H1 (cell line): ENCODE data around the gene SMIM31. TPM values are rescaled to one million over a fixed set of nuclear protein-coding genes. Genes with fewer than 3 reads are reported as not detected.

Experiments
- CTCF ChIA-PET: fragments of 300-600 bp; sonication (Branson Sonifier 250); formaldehyde crosslinking; loops from one replicate; lab custom pipeline; 2021; ENCODE audit not compliant: partially characterized antibody; lab: Charles Lee
- POLR2A ChIA-PET: fragments of 300-600 bp; sonication (Branson Sonifier 250); formaldehyde crosslinking; loops from one replicate; lab custom pipeline; 2021; ENCODE audit warnings: inconsistent platforms; ENCODE audit not compliant: partially characterized antibody; lab: Charles Lee
- DNase-seq, 2 experiments: peaks; one replicate each; pipeline versions ENCODE4 v3.0.0 to v3.0.0-alpha.2; 2010 to 2022; ENCODE audit warnings: low spot score in 2 of 2, low read depth in 1 of 2, mixed read lengths in 1 of 2
- FAIRE-seq: peaks from 2 replicates; lab custom pipeline; 2011; peaks lifted over from hg19 to GRCh38; lab: Jason Lieb, UNC
- H2AFZ ChIP-seq: 2 replicates; pipeline ENCODE4 v1.8.1; 2012; ENCODE audit warnings: low read length, inconsistent platforms
- H2AK5ac ChIP-seq: 2 replicates; pipeline ENCODE4 v1.6.1; 2013; ENCODE audit warnings: low read depth, low read length
- H2BK120ac ChIP-seq: replicated peaks from 2 replicates; pipeline ENCODE3; 2013; ENCODE audit warnings: low read depth, low read length, inconsistent platforms
- H2BK12ac ChIP-seq: 2 replicates; pipeline ENCODE4 v1.6.1; 2013; ENCODE audit warnings: low read depth, low read length
- H2BK15ac ChIP-seq: 2 replicates; pipeline ENCODE4 v1.6.1; 2013; ENCODE audit warnings: low read length
- H2BK20ac ChIP-seq: 2 replicates; pipeline ENCODE4 v1.6.1; 2013; ENCODE audit warnings: low read length
- H2BK5ac ChIP-seq: 2 replicates; pipeline ENCODE4 v1.6.1; 2013; ENCODE audit warnings: low read depth, low read length
- H3K14ac ChIP-seq: 2 replicates; pipeline ENCODE4 v1.6.1; 2013; ENCODE audit warnings: inconsistent platforms; ENCODE audit not compliant: insufficient read length
- H3K18ac ChIP-seq: 2 replicates; pipeline ENCODE4 v1.6.1; 2013; ENCODE audit warnings: low read length; ENCODE audit errors: extremely low read depth
- H3K23ac ChIP-seq: 2 replicates; pipeline ENCODE4 v1.6.1; 2013; ENCODE audit warnings: inconsistent platforms; ENCODE audit not compliant: insufficient read length
- H3K23me2 ChIP-seq: 2 replicates; pipeline ENCODE4 v1.6.1; 2013; ENCODE audit warnings: low read depth, low read length
- H3K27ac ChIP-seq: 2 replicates; pipeline ENCODE4 v1.6.1; 2011; ENCODE audit warnings: low read depth, low read length, inconsistent platforms
- H3K27me3 ChIP-seq, 4 experiments: replicated peaks in 1 of 4; 1 replicate in 1 of 4; 2 replicates in 3 of 4; pipeline versions ENCODE4 v1.6.1 to v1.8.1; 2011 to 2013; ENCODE audit warnings: low read length in 3 of 4, mild to moderate bottlenecking in 3 of 4, inconsistent platforms in 2 of 4, mixed read lengths in 2 of 4, moderate library complexity in 1 of 4; ENCODE audit not compliant: control insufficient read depth in 3 of 4, insufficient read depth in 3 of 4; ENCODE audit errors: extremely low read depth in 1 of 4
- H3K36me3 ChIP-seq, 4 experiments: 2 replicates each; pipeline versions ENCODE4 v1.6.1 to v1.8.1; 2011 to 2013; ENCODE audit warnings: mild to moderate bottlenecking in 4 of 4, low read length in 3 of 4, moderate library complexity in 2 of 4, control low read depth in 1 of 4, inconsistent platforms in 1 of 4; ENCODE audit not compliant: insufficient read depth in 4 of 4, control insufficient read depth in 2 of 4
- H3K4ac ChIP-seq: replicated peaks from 2 replicates; pipeline ENCODE3; 2013; ENCODE audit warnings: low read length, low read depth, mixed read lengths, inconsistent platforms; ENCODE audit not compliant: insufficient read length
- H3K4me1 ChIP-seq, 4 experiments: replicated peaks in 1 of 4; 1 replicate in 1 of 4; 2 replicates in 3 of 4; pipeline versions ENCODE4 v1.6.1 to v1.8.1; 2011 to 2013; ENCODE audit warnings: low read length in 3 of 4, inconsistent platforms in 2 of 4, mixed read lengths in 1 of 4; ENCODE audit not compliant: insufficient read depth in 4 of 4, control insufficient read depth in 3 of 4
- H3K4me2 ChIP-seq, 2 experiments: 2 replicates each; pipeline versions ENCODE4 v1.6.1 to v1.8.1; 2011 to 2013; ENCODE audit warnings: low read depth in 2 of 2, low read length in 2 of 2, control low read depth in 1 of 2, inconsistent platforms in 1 of 2, mild to moderate bottlenecking in 1 of 2; ENCODE audit not compliant: insufficient read depth in 1 of 2
- H3K4me3 ChIP-seq, 4 experiments: fragments of 200-600, 300-600 bp in 1 of 4; sonication (generic), shearing (Covaris generic), sonication (Bioruptor Twin) in 1 of 4; 2 replicates each; pipeline versions ENCODE4 v1.5.1 to v1.8.1; 2011 to 2016; ENCODE audit warnings: low read length in 4 of 4, low read depth in 3 of 4, control low read depth in 2 of 4, inconsistent platforms in 2 of 4, mild to moderate bottlenecking in 2 of 4, mixed read lengths in 1 of 4, moderate library complexity in 1 of 4; ENCODE audit not compliant: insufficient read depth in 2 of 4; ENCODE audit errors: extremely low read depth in 1 of 4
- H3K56ac ChIP-seq: replicated peaks from 2 replicates; pipeline ENCODE3; 2013; ENCODE audit warnings: low read depth, mild to moderate bottlenecking, mixed read lengths, low read length, inconsistent platforms; ENCODE audit not compliant: insufficient read length
- H3K79me1 ChIP-seq: 2 replicates; pipeline ENCODE4 v1.6.1; 2013; ENCODE audit warnings: low read depth, low read length, control low read depth
- H3K79me2 ChIP-seq, 2 experiments: 2 replicates each; pipeline versions ENCODE4 v1.6.1 to v1.8.1; 2012 to 2013; ENCODE audit warnings: low read length in 2 of 2, mild to moderate bottlenecking in 2 of 2, inconsistent platforms in 1 of 2; ENCODE audit not compliant: insufficient read depth in 2 of 2, control insufficient read depth in 1 of 2
- H3K9ac ChIP-seq, 4 experiments: replicated peaks in 1 of 4; 1 replicate in 1 of 4; 2 replicates in 3 of 4; pipeline versions ENCODE4 v1.6.1 to v1.8.1; 2011 to 2013; ENCODE audit warnings: low read depth in 3 of 4, low read length in 3 of 4, control low read depth in 2 of 4, mild to moderate bottlenecking in 2 of 4, moderate library complexity in 2 of 4, inconsistent platforms in 1 of 4; ENCODE audit errors: extremely low read depth in 1 of 4
- H3K9me3 ChIP-seq, 2 experiments: 2 replicates each; pipeline versions ENCODE4 v1.6.1 to v1.8.1; 2012 to 2013; ENCODE audit warnings: mild to moderate bottlenecking in 2 of 2, moderate library complexity in 2 of 2, control low read depth in 1 of 2, inconsistent platforms in 1 of 2, low read depth in 1 of 2, low read length in 1 of 2, mixed read lengths in 1 of 2; ENCODE audit not compliant: insufficient read depth in 2 of 2
- H4K20me1 ChIP-seq, 2 experiments: replicated peaks in 1 of 2; 2 replicates each; pipeline versions ENCODE3 to v1.8.1; 2011 to 2013; ENCODE audit warnings: inconsistent platforms in 2 of 2, low read length in 2 of 2, mild to moderate bottlenecking in 1 of 2; ENCODE audit not compliant: insufficient read depth in 2 of 2, control insufficient read depth in 1 of 2
- H4K5ac ChIP-seq: 2 replicates; pipeline ENCODE4 v1.6.1; 2013; ENCODE audit warnings: low read length, low read depth, mixed read lengths, inconsistent platforms; ENCODE audit not compliant: insufficient read length
- H4K8ac ChIP-seq: 2 replicates; pipeline ENCODE4 v1.8.0; 2013; ENCODE audit warnings: mild to moderate bottlenecking, moderate library complexity, low read length, inconsistent platforms; ENCODE audit not compliant: insufficient read depth; ENCODE audit errors: extremely low read depth
- H4K91ac ChIP-seq: replicated peaks from 2 replicates; pipeline ENCODE3; 2013; ENCODE audit warnings: low read length, mixed read lengths, inconsistent platforms; ENCODE audit not compliant: insufficient read length
- CBX5 ChIP-seq: fragments of 300-800, 300-1000 bp; sonication (generic); IDR thresholded peaks from 2 replicates; pipeline ENCODE4 v1.7.1; 2016; ENCODE audit warnings: antibody characterized with exemption, low read length, low read depth
- CBX8 ChIP-seq: fragments of 300-800, 300-1000 bp; sonication (generic); IDR thresholded peaks from 2 replicates; pipeline ENCODE4 v1.7.1; 2016; ENCODE audit warnings: low read depth, low read length, borderline replicate concordance
- WGBS, 2 experiments: shearing (Covaris generic) in 1 of 2; methylation state at CpG; one replicate each; pipeline versions ENCODE4 v1.1.6 to v1.1.7; 2013 to 2015; ENCODE audit warnings: low lambda C conversion rate in 2 of 2, mixed read lengths in 2 of 2, inconsistent platforms in 1 of 2, low coverage in 1 of 2, missing lambda C conversion rate in 1 of 2; ENCODE audit not compliant: insufficient replicate concordance in 2 of 2, insufficient coverage in 1 of 2, insufficient read length in 1 of 2; ENCODE audit errors: extremely low coverage in 1 of 2, missing lambda C conversion rate in 1 of 2; 5-methylcytosine and 5-hydroxymethylcytosine counted together
- polyA plus RNA-seq, 7 experiments: library from polyadenylated mRNA; depleted of rRNA in 3 of 7; stranded (reverse) in 5 of 7; unstranded in 2 of 7; fragments of >200 nt in 5 of 7; fragments of 200-250 nt in 2 of 7; gene quantifications; 1 replicate in 5 of 7; 2 replicates in 1 of 7; 4 replicates in 1 of 7; pipeline versions ENCODE4 v1.2.1 to v1.2.3, GENCODE V29; 2011 to 2013; ENCODE audit warnings: missing spikeins in 2 of 7, mixed read lengths in 2 of 7
- total RNA-seq: library from RNA; stranded (reverse); fragmentation: NEBNext Ultra II Directional; extraction: Animal tissue kit (Norgen Biotek cat#: 25700); gene quantifications from 2 replicates; pipeline ENCODE4 v1.2.1, GENCODE V29; 2021

Gene SMIM31
- total and polyA plus RNA-seq, 2 of the 8 experiments (the other 6 are each of a cell fraction or from before 2014, with no cell fraction given) = not detected

GRCh38 chr4:164824581-164824980 is 70.7 kb downstream of the SMIM31 start:
- Histone ChIP-seq H2BK20ac (no peak overlapping the region), H2BK120ac (no peak overlapping the region), H3K9me3 (no peaks in the 10 kb centered on the region), H3K79me1 (no peaks in the 10 kb centered on the region), H2BK12ac (no peak overlapping the region), H3K4ac (no peak overlapping the region), H2AK5ac (no peak overlapping the region), H3K4me2 (no peak overlapping the region), H3K23ac (no peak overlapping the region), H3K27ac (no peak overlapping the region), H3K9ac (no peak overlapping the region), H3K4me1 (peaks cover 0 to 15% (median 3%) of the 10 kb centered on the region in 4 experiments; a peak in 5 of 7 replicates), H4K5ac (no peak overlapping the region), H3K18ac (no peak overlapping the region), H2AFZ (no peak overlapping the region), H2BK15ac (no peak overlapping the region), H4K91ac (no peak overlapping the region), H3K27me3 (no peaks in the 10 kb centered on the region), H4K20me1 (no peaks in the 10 kb centered on the region), H3K23me2 (no peaks in the 10 kb centered on the region; the same call in 1 of the 2 replicates), H3K56ac (no peak overlapping the region), H3K79me2 (no peaks in the 10 kb centered on the region), H3K4me3 (no peak overlapping the region), H4K8ac (no peak overlapping the region), H3K14ac (no peak overlapping the region), H2BK5ac (no peak overlapping the region), H3K36me3 (no peaks in the 10 kb centered on the region)
- TF ChIP-seq CBX8 (no peak), CBX5 (no peak)
- WGBS, 2 experiments = 93% methylated on average over 4 of the region's 4 CpGs; no CpG with 5 or more reads in 1 of the 2 experiments
- ChIA-PET POLR2A (no interaction called here), CTCF (no interaction called here)
- FAIRE-seq (no peak), DNase-seq (no peak)
